K562 (cell line): ENCODE measurements around the gene GABARAPL1. TPM values are rescaled to one million over a fixed set of nuclear protein-coding genes. Genes with fewer than 3 reads are reported as not detected.
"Not testable (repeated sequence)": the region's sequence is repeated elsewhere in the genome, so short reads cannot be mapped to it uniquely, and the experiment has no call there.

Experiments
- ATAC-seq: fragments of 200-7000 bp; cut with Tn5 transposase; 3 replicates; pipeline ENCODE4 v1.9.1; 2020; ENCODE audit warnings: moderate library complexity
- BruUV-seq: library from RNA; stranded (reverse); fragments of 400-500 nt; replicated peaks from 2 replicates; lab custom pipeline; 2021; lab: Mats Ljungman, UMichigan
- CTCF ChIA-PET: fragments of 300-600 bp; formaldehyde crosslinking; extraction: SDS; loops from one replicate; lab custom pipeline; 2021; ENCODE audit warnings: low intra/inter-chr PET ratio; lab: Yijun Ruan, JAX
- POLR2A ChIA-PET: fragments of 300-600, 350-650 bp; sonication (Branson Sonifier 250); formaldehyde crosslinking; extraction: SDS; loops from one replicate; lab custom pipeline; 2021; ENCODE audit warnings: antibody characterized with exemption, inconsistent platforms; lab: Yijun Ruan, JAX
- DNase-seq, 4 experiments: peaks; one replicate each; pipeline versions ENCODE4 v3.0.0 to v3.0.0-alpha.2; 2011 to 2018; ENCODE audit warnings: low spot score in 3 of 4, mixed read lengths in 3 of 4; ENCODE audit errors: extremely low read depth in 1 of 4
- FAIRE-seq: peaks from 2 replicates; lab custom pipeline; 2011; peaks lifted over from hg19 to GRCh38; lab: Jason Lieb, UNC
- H2AFZ ChIP-seq: 2 replicates; pipeline ENCODE4 v1.6.0; 2011; ENCODE audit warnings: low read depth, low read length, control low read depth, inconsistent platforms
- H3K27ac ChIP-seq: fragments of 200-600 bp; 3 replicates; pipeline ENCODE4 v1.8.0; 2011; ENCODE audit warnings: low read depth, mild to moderate bottlenecking, control low read depth, inconsistent platforms, low read length, moderate library complexity, mixed read lengths; ENCODE audit errors: extremely low read depth
- H3K27me3 ChIP-seq, 2 experiments: fragments of 300-600 bp in 1 of 2; 2 replicates in 1 of 2; 3 replicates in 1 of 2; pipeline versions ENCODE4 v1.6.0 to v1.8.0; 2011; ENCODE audit warnings: inconsistent platforms in 2 of 2, low read length in 2 of 2, mild to moderate bottlenecking in 1 of 2, mixed read lengths in 1 of 2, moderate library complexity in 1 of 2; ENCODE audit not compliant: control insufficient read depth in 2 of 2, insufficient read depth in 2 of 2
- H3K36me3 ChIP-seq: fragments of 300-600 bp; 3 replicates; pipeline ENCODE4 v1.8.0; 2011; ENCODE audit warnings: mild to moderate bottlenecking, low read length, inconsistent platforms; ENCODE audit not compliant: control insufficient read depth, insufficient read depth
- H3K4me1 ChIP-seq, 2 experiments: fragments of 200-600 bp in 1 of 2; replicated peaks in 1 of 2; 2 replicates in 1 of 2; 3 replicates in 1 of 2; pipeline versions ENCODE4 v1.5.1 to v1.8.0; 2011; ENCODE audit warnings: inconsistent platforms in 2 of 2, low read length in 2 of 2, mild to moderate bottlenecking in 1 of 2, mixed read lengths in 1 of 2, moderate library complexity in 1 of 2; ENCODE audit not compliant: control insufficient read depth in 2 of 2, insufficient read depth in 2 of 2
- H3K4me2 ChIP-seq: 2 replicates; pipeline ENCODE4 v1.6.1; 2011; ENCODE audit warnings: low read length, control low read depth, inconsistent platforms, mixed read lengths; ENCODE audit not compliant: insufficient read depth
- H3K4me3 ChIP-seq: fragments of 200-600 bp; sonication (generic), shearing (Covaris generic); 2 replicates; pipeline ENCODE4 v1.5.1; 2016; ENCODE audit warnings: control low read depth, inconsistent platforms
- H3K79me2 ChIP-seq: fragments of 200-600 bp; 3 replicates; pipeline ENCODE4 v1.8.0; 2011; ENCODE audit warnings: low read length, inconsistent platforms; ENCODE audit not compliant: control insufficient read depth, insufficient read depth
- H3K9ac ChIP-seq, 2 experiments: 2 replicates each; pipeline versions ENCODE4 v1.6.0 to v1.6.1; 2011; ENCODE audit warnings: low read depth in 2 of 2, low read length in 2 of 2, control low read depth in 1 of 2, inconsistent platforms in 1 of 2, mild to moderate bottlenecking in 1 of 2, mixed read lengths in 1 of 2; ENCODE audit not compliant: insufficient read depth in 1 of 2
- H3K9me1 ChIP-seq: one replicate; pipeline ENCODE4 v1.6.0; 2011; ENCODE audit warnings: inconsistent platforms, mild to moderate bottlenecking, low read length, moderate library complexity; ENCODE audit not compliant: control insufficient read depth, insufficient read depth
- H3K9me3 ChIP-seq: replicated peaks from 2 replicates; pipeline ENCODE4 v1.5.1; 2011; ENCODE audit warnings: low read depth, low read length, inconsistent platforms; ENCODE audit not compliant: control insufficient read depth, insufficient read depth
- H4K20me1 ChIP-seq: replicated peaks from 2 replicates; pipeline ENCODE4 v1.6.1; 2011; ENCODE audit warnings: low read length, inconsistent platforms, mixed read lengths; ENCODE audit not compliant: control insufficient read depth, insufficient read depth
- ARID1B ChIP-seq: fragments of 450-650 bp; IDR thresholded peaks from 2 replicates; pipeline ENCODE4 v1.6.1; 2016; ENCODE audit warnings: antibody characterized with exemption, mild to moderate bottlenecking, inconsistent platforms
- DPF2 ChIP-seq: fragments of 450-650 bp; IDR thresholded peaks from 2 replicates; pipeline ENCODE4 v1.6.1; 2016
- KLF10 ChIP-seq: fragments of 250-450 bp; sonication (Bioruptor Pico); IDR thresholded peaks from 2 replicates; pipeline ENCODE4 v1.6.1; 2021; ENCODE audit warnings: matching md5 sums
- MCM7 ChIP-seq, 2 experiments: fragments of 450-650 bp; IDR thresholded peaks; 2 replicates each; pipeline ENCODE4 v1.6.1; 2016 to 2018
- SMARCE1 ChIP-seq: fragments of 450-650 bp; IDR thresholded peaks from 2 replicates; pipeline ENCODE4 v1.7.1; 2016; ENCODE audit warnings: mild to moderate bottlenecking
- TAF15 ChIP-seq: fragments of 200-400 bp; formaldehyde crosslinking; IDR thresholded peaks from 2 replicates; pipeline ENCODE4 v1.6.1; 2017; ENCODE audit warnings: mild to moderate bottlenecking, low read depth, low read length, moderate library complexity
- TBP ChIP-seq: optimal IDR thresholded peaks from 2 replicates; pipeline ENCODE3; 2011; ENCODE audit warnings: low read depth, low read length, improper control_type of control experiment
- ZEB2 ChIP-seq: fragments of 450-650 bp; IDR thresholded peaks from 2 replicates; pipeline ENCODE4 v1.6.1; 2016
- ZNF12 ChIP-seq: sonication (generic); formaldehyde crosslinking; IDR thresholded peaks from 2 replicates; pipeline ENCODE4 v1.4.0; 2020; ENCODE audit warnings: mild to moderate bottlenecking, missing genetic modification reagents
- ZNF197 ChIP-seq: fragments of 200-800 bp; sonication (Bioruptor generic); IDR thresholded peaks from 2 replicates; pipeline ENCODE4 v1.6.1; 2016; ENCODE audit warnings: low read depth, missing genetic modification characterization, missing compliant biosample characterization
- ZNF584 ChIP-seq: fragments of 200-800 bp; sonication (Bioruptor generic); IDR thresholded peaks from 2 replicates; pipeline ENCODE4 v1.6.1; 2016; ENCODE audit warnings: low read depth, mild to moderate bottlenecking, missing genetic modification characterization, missing compliant biosample characterization
- ZSCAN32 ChIP-seq: fragments of 450-650 bp; formaldehyde crosslinking; IDR thresholded peaks from 2 replicates; pipeline ENCODE4 v1.4.0; 2020; ENCODE audit warnings: mild to moderate bottlenecking, moderate library complexity
- WGBS: fragments of 100-300 bp; shearing (Covaris generic); methylation state at CpG from one replicate; pipeline ENCODE4 v1.1.6; 2016; ENCODE audit warnings: low coverage, mixed read lengths; ENCODE audit not compliant: insufficient coverage; ENCODE audit errors: missing lambda C conversion rate; 5-methylcytosine and 5-hydroxymethylcytosine counted together
- in situ Hi-C: fragments of 300-500 bp; cut with MboI; formaldehyde crosslinking; loops from 4 replicates; pipeline ENCODE4 v1.15.0; 2018; ENCODE audit warnings: inconsistent platforms, mixed read lengths
- intact Hi-C: fragments of 100-400 bp; cut with micrococcal nuclease; formaldehyde crosslinking; loops from 2 replicates; pipeline ENCODE4 v1.14.2; 2022
- polyA plus RNA-seq, 8 experiments: library from polyadenylated mRNA; depleted of rRNA in 4 of 8; stranded (reverse) in 5 of 8; unstranded in 3 of 8; fragments of >200 nt; fragmentation: Nextera tagmentation in 2 of 8; fragmentation: Illumina TruSeq in 1 of 8; extraction: Ambion mirVana in 2 of 8; extraction: Trizol in 1 of 8; gene quantifications; 2 replicates each; pipeline versions ENCODE4 v1.2.1 to v1.2.3, GENCODE V29; 2011 to 2014; ENCODE audit warnings: inconsistent platforms in 1 of 8, missing spikeins in 1 of 8
- total RNA-seq, 7 experiments: library from RNA; depleted of rRNA in 6 of 7; stranded (reverse); fragments of >200 nt in 6 of 7; fragmentation: Illumina TruSeq in 2 of 7; extraction: Trizol in 2 of 7; gene quantifications; 2 replicates each; pipeline versions ENCODE4 v1.2.1 to v1.2.3, GENCODE V29; 2011 to 2021; ENCODE audit warnings: low replicate concordance in 1 of 7
- TF ChIP-seq, protein P1 (sequence below): fragments of 250-450 bp; sonication (Bioruptor Pico); IDR thresholded peaks from 2 replicates; pipeline ENCODE4 v1.5.1; 2021; ENCODE audit warnings: mild to moderate bottlenecking
- TF ChIP-seq, protein P2 (sequence below): sonication (generic); formaldehyde crosslinking; IDR thresholded peaks from 2 replicates; pipeline ENCODE4 v1.8.0; 2022; ENCODE audit warnings: mild to moderate bottlenecking, missing genetic modification reagents

GABARAPL1 gene
- total and polyA plus RNA-seq, 9 of the 15 experiments (the other 6 are each of a cell fraction or from before 2014, with no cell fraction given) = 2.3 to 15.9 (median 11.3) TPM

DNA sequence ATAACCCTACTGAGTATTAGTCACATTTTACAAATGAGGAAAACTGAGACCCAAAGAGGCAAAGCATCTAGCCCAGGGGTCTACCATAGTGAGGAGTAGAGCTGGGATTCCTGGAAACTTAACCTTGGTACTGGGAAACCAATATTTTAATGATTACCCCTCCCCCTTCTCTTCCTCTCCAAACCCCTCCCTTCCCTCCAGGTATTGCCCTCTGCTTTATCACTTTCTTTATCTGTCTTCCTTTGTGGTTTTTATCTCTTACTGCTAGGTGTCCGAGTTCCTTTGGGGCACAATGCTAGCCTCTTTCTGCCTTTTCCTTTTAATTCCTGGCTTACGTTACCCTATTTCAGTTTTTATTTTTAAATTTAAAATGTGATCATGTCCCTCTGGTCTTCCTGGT, 2.8 kb downstream of the GABARAPL1 start (continued):
- TF ChIP-seq ZEB2 = peak; percentile 53; the same call in 1 of the 2 replicates

DNA sequence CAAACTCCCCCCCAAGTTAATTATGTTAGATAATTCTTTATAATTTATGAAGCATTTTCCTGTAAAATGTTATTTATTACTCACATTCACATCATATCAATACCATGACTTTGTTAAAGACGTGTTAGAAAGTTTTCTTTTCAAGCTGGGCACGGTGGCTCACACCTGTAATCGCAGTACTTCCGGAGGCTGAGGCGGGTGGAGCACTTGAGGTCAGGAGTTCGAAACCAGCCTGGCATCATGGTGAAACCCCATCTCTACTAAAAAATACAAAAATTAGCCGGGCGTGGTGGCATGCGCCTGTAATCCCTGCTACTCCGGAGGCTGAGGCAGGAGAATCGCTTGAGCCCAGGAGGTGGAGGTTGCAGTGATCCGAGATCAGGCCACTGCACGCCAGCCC, 3.3 kb downstream of the GABARAPL1 start:
- in situ Hi-C loops, DNase-seq, H3K9me1 ChIP-seq, H4K20me1 ChIP-seq, H3K9ac ChIP-seq, H3K4me3 ChIP-seq, H2AFZ ChIP-seq, H3K9me3 ChIP-seq, H3K36me3 ChIP-seq, intact Hi-C loops, H3K4me2 ChIP-seq, H3K27ac ChIP-seq, POLR2A ChIA-PET, FAIRE-seq, BruUV-seq, H3K27me3 ChIP-seq, CTCF ChIA-PET, ATAC-seq: not testable (repeated sequence)
- Histone ChIP-seq H3K79me2 (peaks cover 18% of the 10 kb centered on the region), H3K4me1 (peaks cover 12 to 22% of the 10 kb centered on the region in 2 experiments)
- WGBS = 95% methylated on average over 13 of the region's 13 CpGs

DNA sequence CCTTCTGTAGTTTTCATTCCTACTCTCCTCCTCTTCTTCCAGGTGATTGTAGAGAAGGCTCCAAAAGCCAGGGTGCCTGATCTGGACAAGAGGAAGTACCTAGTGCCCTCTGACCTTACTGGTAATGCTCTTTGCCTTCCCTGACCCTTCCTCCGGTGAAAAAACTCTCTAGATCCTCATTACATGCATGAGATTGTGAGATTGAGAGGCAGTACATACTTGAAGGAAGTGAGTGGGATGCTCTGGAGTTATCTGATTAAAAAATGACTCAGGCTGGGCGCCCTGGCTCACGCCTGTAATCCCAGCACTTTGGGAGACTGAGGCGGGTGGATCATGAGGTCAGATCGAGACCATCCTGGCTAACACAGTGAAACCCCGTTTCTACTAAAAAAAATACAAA, 5.3 kb downstream of the GABARAPL1 start:
- H3K4me1 ChIP-seq = peaks cover 9 to 10% of the 10 kb centered on the region in 2 experiments
- no peak overlapping the region for H3K4me2 ChIP-seq
- no peak for FAIRE-seq
- ChIA-PET POLR2A (no interaction called here), CTCF (no interaction called here)
- peaks cover 10% of the 10 kb centered on the region; the same call in 2 of the 3 replicates for H3K36me3 ChIP-seq
- peak in 2 of 4 experiments; percentile 7 to 21 for DNase-seq
- in situ Hi-C loops (no loop called here), intact Hi-C loops (no loop called here)
- WGBS = 48% methylated on average over 6 of the region's 6 CpGs
- H3K79me2 ChIP-seq = peaks cover 18% of the 10 kb centered on the region
- no peak overlapping the region for H3K9ac ChIP-seq
- no peaks in the 10 kb centered on the region for H3K9me1 ChIP-seq
- H3K27me3 ChIP-seq = no peaks in the 10 kb centered on the region
- BruUV-seq = no TSS peak
- no peak overlapping the region for H3K4me3 ChIP-seq
- no peaks in the 10 kb centered on the region for H4K20me1 ChIP-seq
- no peaks in the 10 kb centered on the region for H3K9me3 ChIP-seq
- no peak overlapping the region for H3K27ac ChIP-seq
- no peak for ATAC-seq
- H2AFZ ChIP-seq = no peak overlapping the region
- 0 out of 2 replicates have a peak, but pooled peaks have one; percentile 22 for TF ChIP-seq DPF2
- TF ChIP-seq, protein P1, sequence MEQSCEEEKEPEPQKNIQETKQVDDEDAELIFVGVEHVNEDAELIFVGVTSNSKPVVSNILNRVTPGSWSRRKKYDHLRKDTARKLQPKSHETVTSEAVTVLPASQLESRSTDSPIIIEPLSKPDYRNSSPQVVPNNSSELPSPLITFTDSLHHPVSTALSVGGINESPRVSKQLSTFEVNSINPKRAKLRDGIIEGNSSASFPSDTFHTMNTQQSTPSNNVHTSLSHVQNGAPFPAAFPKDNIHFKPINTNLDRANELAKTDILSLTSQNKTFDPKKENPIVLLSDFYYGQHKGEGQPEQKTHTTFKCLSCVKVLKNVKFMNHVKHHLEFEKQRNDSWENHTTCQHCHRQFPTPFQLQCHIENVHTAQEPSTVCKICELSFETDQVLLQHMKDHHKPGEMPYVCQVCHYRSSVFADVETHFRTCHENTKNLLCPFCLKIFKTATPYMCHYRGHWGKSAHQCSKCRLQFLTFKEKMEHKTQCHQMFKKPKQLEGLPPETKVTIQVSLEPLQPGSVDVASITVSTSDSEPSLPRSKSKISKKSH (CRISPR knock-in tag) = no peak
- no peak for TF ChIP-seq ZNF12 (CRISPR knock-in tag)
- no peak for TF ChIP-seq TAF15
- no peak for TF ChIP-seq ZSCAN32 (CRISPR knock-in tag)
- no peak for TF ChIP-seq ZNF584 (CRISPR knock-in tag)
- peak; percentile 23; the same call in 1 of the 2 replicates for TF ChIP-seq ARID1B
- no peak for TF ChIP-seq KLF10 (CRISPR knock-in tag)
- TF ChIP-seq, protein P2, sequence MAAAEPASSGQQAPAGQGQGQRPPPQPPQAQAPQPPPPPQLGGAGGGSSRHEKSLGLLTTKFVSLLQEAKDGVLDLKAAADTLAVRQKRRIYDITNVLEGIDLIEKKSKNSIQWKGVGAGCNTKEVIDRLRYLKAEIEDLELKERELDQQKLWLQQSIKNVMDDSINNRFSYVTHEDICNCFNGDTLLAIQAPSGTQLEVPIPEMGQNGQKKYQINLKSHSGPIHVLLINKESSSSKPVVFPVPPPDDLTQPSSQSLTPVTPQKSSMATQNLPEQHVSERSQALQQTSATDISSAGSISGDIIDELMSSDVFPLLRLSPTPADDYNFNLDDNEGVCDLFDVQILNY = no peak
- no peak for TF ChIP-seq MCM7 (IDR thresholded peaks at IDR 0.05)
- 0 out of 2 replicates have a peak, but pooled peaks have one; percentile 23 for TF ChIP-seq SMARCE1
- TF ChIP-seq ZNF197 = no peak
- TF ChIP-seq TBP = no peak
